GM12874 (cell line): ENCODE data around the gene BLOC1S6.

Experiments used
- TF ChIP-seq, protein P1 (sequence below): IDR thresholded peaks from 2 replicates; pipeline ENCODE4 v1.5.1; 2011; ENCODE audit warnings: low read depth, mild to moderate bottlenecking, control low read depth, low read length, moderate library complexity; ENCODE audit not compliant: insufficient read depth

BLOC1S6 gene

DNA sequence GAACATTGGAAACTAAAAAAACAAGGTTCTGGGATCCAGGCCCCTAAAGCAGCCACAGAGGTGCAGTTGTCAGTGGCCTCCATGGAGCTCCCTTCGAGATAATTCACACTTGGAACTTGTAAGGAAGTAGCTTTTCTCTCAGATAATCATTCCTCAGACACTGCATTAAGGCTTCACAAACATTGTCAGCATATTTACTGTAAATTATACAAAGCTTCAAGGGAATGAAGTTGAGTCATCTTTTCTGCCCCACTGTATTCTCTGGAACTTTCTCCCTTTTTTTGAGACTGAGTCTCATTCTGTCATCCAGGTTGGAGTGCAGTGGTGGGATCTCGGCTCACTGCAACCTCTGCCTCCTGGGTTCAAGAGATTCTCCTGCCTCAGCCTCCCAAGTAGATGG is 7.1 kb downstream of the BLOC1S6 start:
- TF ChIP-seq, protein P1, sequence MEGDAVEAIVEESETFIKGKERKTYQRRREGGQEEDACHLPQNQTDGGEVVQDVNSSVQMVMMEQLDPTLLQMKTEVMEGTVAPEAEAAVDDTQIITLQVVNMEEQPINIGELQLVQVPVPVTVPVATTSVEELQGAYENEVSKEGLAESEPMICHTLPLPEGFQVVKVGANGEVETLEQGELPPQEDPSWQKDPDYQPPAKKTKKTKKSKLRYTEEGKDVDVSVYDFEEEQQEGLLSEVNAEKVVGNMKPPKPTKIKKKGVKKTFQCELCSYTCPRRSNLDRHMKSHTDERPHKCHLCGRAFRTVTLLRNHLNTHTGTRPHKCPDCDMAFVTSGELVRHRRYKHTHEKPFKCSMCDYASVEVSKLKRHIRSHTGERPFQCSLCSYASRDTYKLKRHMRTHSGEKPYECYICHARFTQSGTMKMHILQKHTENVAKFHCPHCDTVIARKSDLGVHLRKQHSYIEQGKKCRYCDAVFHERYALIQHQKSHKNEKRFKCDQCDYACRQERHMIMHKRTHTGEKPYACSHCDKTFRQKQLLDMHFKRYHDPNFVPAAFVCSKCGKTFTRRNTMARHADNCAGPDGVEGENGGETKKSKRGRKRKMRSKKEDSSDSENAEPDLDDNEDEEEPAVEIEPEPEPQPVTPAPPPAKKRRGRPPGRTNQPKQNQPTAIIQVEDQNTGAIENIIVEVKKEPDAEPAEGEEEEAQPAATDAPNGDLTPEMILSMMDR = no peak

DNA sequence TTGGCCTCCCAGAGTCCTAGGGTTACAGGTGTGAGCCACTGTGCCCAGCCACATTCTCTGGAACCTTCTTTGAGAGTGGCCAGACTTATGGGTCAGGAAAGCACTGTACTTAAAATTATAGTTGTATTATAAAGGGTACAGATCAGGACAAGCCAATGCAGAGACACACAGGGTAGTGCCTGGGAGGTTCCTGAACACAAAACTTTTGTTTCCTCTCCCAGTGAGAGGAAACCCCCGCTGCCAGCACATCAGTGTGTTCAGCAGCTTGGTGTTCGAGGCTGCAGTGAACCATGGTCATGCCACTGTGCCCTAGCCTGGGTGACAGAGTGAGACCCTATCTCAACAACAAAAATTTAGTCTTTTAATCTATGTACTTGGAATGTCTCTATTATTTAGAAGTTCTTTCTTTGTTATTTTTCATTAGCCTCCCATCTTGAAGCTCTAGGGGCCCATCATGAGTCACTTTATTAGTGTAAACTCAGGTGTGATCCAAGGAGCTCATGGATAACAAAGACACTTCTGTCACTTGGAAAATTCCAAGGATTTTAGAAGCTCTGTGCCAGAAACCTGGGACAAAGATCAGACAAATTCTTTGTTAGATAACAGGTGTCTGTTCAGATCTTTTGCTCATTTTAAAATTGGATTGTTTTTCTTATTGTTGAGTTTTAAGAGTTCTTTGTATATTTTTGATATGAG is 7.8 kb downstream of the BLOC1S6 start:
- TF ChIP-seq, protein P1 = no peak

DNA sequence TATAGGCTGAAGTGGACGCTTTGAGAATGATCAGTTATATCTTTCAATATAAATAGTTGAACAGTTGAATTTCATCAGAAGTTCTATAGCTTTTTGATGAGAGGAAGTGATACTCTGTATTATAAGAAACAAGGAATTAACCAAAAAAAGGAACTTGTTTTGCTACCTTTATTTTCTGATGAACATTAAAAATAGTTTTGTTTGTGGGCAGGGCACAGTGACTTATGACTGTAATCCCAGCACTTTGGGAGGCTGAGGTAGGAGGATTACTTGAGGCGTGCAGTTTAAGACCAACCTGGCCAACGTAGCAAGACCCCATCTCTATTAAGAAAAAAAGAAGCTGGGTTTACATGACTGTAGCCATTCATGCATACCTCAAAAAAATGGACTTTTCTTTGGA is 16.7 kb downstream of the BLOC1S6 start:
- TF ChIP-seq, protein P1 = no peak

DNA sequence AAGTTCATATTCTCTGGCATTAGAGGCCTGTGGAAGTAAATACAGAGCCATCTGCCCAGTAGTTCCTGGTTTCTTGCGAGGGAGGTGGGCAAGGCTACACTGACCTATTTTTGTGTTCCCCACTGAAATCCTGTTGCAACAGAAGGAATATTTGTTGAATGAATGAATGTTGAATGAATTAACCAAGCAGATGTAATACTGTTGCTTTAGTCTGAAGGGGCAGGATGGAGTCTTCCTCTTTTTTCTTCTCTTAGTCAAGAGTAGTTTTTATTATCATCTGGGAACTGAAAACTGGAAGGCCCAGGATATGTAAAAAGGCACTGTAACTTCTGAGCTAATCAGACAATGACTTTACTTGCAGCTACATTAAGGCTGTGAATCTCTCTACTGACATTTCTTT is 17.1 kb downstream of the BLOC1S6 start:
- TF ChIP-seq, protein P1 = no peak

DNA sequence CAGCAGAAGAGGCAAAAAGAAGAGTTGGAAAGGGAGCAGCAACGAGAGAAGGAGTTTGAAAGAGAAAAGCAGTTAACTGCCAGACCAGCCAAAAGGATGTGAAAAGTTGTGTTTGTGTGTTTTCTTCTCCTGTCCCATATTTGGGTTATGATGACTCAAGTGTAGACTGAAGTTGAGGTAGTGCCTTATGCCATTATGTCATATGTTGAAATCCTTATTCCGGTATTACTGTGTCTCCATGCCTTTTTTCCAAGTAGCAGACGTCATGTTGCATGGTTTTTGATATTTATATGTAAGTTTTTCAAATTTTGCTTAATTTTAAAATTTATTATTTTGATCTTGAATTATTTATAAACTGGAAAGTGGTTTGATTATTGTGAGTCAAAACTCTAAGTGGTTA is 19.2 kb downstream of the BLOC1S6 start:
- TF ChIP-seq, protein P1 = no peak

- TF ChIP-seq, protein P1 = no peak
Measured at GRCh38 chr15:45606841-45607240, 19.7 kb downstream of the BLOC1S6 start.

GRCh38 chr15:45611305-45611704 is 24.1 kb downstream of the BLOC1S6 start:
- TF ChIP-seq, protein P1 = peak; percentile 31; the same call in 1 of the 2 replicates
